ENCODE results near the gene TLL2. TPM values are rescaled to one million over a fixed set of nuclear protein-coding genes. Genes with fewer than 3 reads are reported as not detected.

The TLL2 gene
- total and polyA plus RNA-seq, 2 of the 4 experiments (the other 2 are of a cell fraction), result under 0.01 to 0.05 TPM

DNA sequence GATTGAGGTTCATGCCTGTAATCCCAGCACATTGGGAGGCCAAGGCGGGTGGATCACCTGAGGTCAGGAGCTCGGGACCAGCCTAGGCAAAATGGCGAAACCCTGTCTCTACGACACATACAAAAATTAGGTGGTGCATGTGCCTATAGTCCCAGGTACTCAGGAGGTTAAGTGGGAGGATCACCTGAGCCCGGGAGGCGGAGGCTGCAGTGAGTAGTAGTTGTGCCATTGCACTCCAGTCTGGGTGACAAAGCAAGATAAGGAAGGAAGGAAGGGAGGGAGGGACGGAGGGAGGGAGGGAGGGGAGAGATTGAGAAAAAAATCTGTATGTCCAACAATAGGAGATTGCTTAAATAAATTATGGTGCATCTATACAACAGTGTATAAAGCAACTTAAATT lies 13.2 kb downstream of the TLL2 start:
- in situ Hi-C loops (cut with MboI; ENCODE audit: low sequenced_read_pairs), result no loop called here
- no peak overlapping the region for H2AK5ac ChIP-seq (ENCODE audit: low read depth, low read length)
- no peak overlapping the region for H4K8ac ChIP-seq (ENCODE audit: low read depth in 2 of 2, low read length in 2 of 2)
- no peak for TF ChIP-seq RAD21 (IDR thresholded peaks at IDR 0.05; ENCODE audit: low read length)
- no peak for TF ChIP-seq MAFK (IDR thresholded peaks at IDR 0.05; ENCODE audit: low read depth, low read length)
- TF ChIP-seq, protein P1, sequence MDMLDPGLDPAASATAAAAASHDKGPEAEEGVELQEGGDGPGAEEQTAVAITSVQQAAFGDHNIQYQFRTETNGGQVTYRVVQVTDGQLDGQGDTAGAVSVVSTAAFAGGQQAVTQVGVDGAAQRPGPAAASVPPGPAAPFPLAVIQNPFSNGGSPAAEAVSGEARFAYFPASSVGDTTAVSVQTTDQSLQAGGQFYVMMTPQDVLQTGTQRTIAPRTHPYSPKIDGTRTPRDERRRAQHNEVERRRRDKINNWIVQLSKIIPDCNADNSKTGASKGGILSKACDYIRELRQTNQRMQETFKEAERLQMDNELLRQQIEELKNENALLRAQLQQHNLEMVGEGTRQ (IDR thresholded peaks at IDR 0.05; ENCODE audit: low read depth, low read length), result no peak
- no peak for TF ChIP-seq FOS (IDR thresholded peaks at IDR 0.05; ENCODE audit: low read depth, low read length)
- TF ChIP-seq CHD1 (IDR thresholded peaks at IDR 0.05; ENCODE audit: low read depth, low read length), result no peak
- no peak for TF ChIP-seq POLR2A (IDR thresholded peaks at IDR 0.05; ENCODE audit: low read depth, low read length)
- H3K4me3 ChIP-seq (ENCODE audit: insufficient read depth, low read depth, low read length), result no peak overlapping the region
- no peak overlapping the region for H3K56ac ChIP-seq (ENCODE audit: extremely low read depth, insufficient read depth, low read length)
- no peak overlapping the region for H2BK15ac ChIP-seq (ENCODE audit: low read depth, low read length)
- DNase-seq, result no peak
- WGBS, 2 experiments (ENCODE audit: extremely low coverage in 2 of 2, insufficient read length in 1 of 2), result no CpG with 5 or more reads among the region's 7 CpGs
- no peaks in the 10 kb centered on the region for H3K9me1 ChIP-seq (ENCODE audit: insufficient read depth, low read length)
- dilution Hi-C loops (cut with HindIII; ENCODE audit: low sequenced_read_pairs, unreplicated experiment), result no loop called here
- H3K79me1 ChIP-seq (ENCODE audit: low read depth in 1 of 2, low read length in 2 of 2), result no peaks in the 10 kb centered on the region
- no peaks in the 10 kb centered on the region for H3K4me1 ChIP-seq (ENCODE audit: control insufficient read depth, insufficient read depth, low read length)
- ATAC-seq (ENCODE audit: low read depth), result no peak
- H3K18ac ChIP-seq (ENCODE audit: low read depth, low read length), result no peak overlapping the region
- H2BK5ac ChIP-seq (ENCODE audit: low read depth, low read length, poor library complexity, severe bottlenecking), result no peak overlapping the region
- ChIA-PET CTCF (no interaction called here), POLR2A (ENCODE audit: unreplicated experiment) (no interaction called here)
- H3K9me3 ChIP-seq (ENCODE audit: control insufficient read depth, insufficient read depth, low read length), result no peaks in the 10 kb centered on the region
- H2BK20ac ChIP-seq (ENCODE audit: low read depth, low read length), result no peak overlapping the region
- no peak overlapping the region for H2AFZ ChIP-seq (replicated peaks; ENCODE audit: low read length, poor library complexity)
- no peaks in the 10 kb centered on the region for H3K36me3 ChIP-seq (ENCODE audit: control insufficient read depth, insufficient read depth, low read length)
- H3K9ac ChIP-seq (ENCODE audit: low read depth, low read length), result no peak overlapping the region
- H3K14ac ChIP-seq (replicated peaks; ENCODE audit: low read depth, low read length), result no peak overlapping the region
- no TSS peak for BruUV-seq (replicated peaks)
- intact Hi-C loops (cut with micrococcal nuclease), result no loop called here
- no peak overlapping the region for H3K4ac ChIP-seq (ENCODE audit: low read depth, low read length)
- H2AK9ac ChIP-seq (replicated peaks; ENCODE audit: low read depth, low read length, poor library complexity), result no peak overlapping the region
- H4K20me1 ChIP-seq (ENCODE audit: insufficient read depth, low read length), result no peaks in the 10 kb centered on the region
- no peak overlapping the region for H4K5ac ChIP-seq (ENCODE audit: low read depth, low read length)
- H3K27me3 ChIP-seq (ENCODE audit: control insufficient read depth, insufficient read depth, low read length), result peaks cover 5% of the 10 kb centered on the region
- H4K91ac ChIP-seq (ENCODE audit: insufficient read depth, low read depth, low read length), result no peak overlapping the region
- no peak overlapping the region for H3K27ac ChIP-seq (ENCODE audit: insufficient read depth, low read length)
- H3K23ac ChIP-seq (ENCODE audit: low read depth, low read length), result no peak overlapping the region
- no peak overlapping the region for H3K4me2 ChIP-seq (ENCODE audit: low read depth, low read length)
- no peak overlapping the region for H2BK120ac ChIP-seq (ENCODE audit: low read depth, low read length)
